GM10266 (cell line): ENCODE data around the gene AVEN.
A peak's percentile ranks its signal among the peaks of the same experiment; 100 is the strongest.

ENCODE experiments used
- DNase-seq: peaks from one replicate; pipeline ENCODE4 v3.0.0; 2012; ENCODE audit errors: extremely low spot score
- TF ChIP-seq, protein P1 (sequence below): IDR thresholded peaks from 2 replicates; pipeline ENCODE4 v1.5.1; 2012; ENCODE audit warnings: mild to moderate bottlenecking, low read depth; ENCODE audit not compliant: control insufficient read depth, insufficient read depth; ENCODE audit errors: missing control alignments

AVEN gene, protein sequence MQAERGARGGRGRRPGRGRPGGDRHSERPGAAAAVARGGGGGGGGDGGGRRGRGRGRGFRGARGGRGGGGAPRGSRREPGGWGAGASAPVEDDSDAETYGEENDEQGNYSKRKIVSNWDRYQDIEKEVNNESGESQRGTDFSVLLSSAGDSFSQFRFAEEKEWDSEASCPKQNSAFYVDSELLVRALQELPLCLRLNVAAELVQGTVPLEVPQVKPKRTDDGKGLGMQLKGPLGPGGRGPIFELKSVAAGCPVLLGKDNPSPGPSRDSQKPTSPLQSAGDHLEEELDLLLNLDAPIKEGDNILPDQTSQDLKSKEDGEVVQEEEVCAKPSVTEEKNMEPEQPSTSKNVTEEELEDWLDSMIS

DNA sequence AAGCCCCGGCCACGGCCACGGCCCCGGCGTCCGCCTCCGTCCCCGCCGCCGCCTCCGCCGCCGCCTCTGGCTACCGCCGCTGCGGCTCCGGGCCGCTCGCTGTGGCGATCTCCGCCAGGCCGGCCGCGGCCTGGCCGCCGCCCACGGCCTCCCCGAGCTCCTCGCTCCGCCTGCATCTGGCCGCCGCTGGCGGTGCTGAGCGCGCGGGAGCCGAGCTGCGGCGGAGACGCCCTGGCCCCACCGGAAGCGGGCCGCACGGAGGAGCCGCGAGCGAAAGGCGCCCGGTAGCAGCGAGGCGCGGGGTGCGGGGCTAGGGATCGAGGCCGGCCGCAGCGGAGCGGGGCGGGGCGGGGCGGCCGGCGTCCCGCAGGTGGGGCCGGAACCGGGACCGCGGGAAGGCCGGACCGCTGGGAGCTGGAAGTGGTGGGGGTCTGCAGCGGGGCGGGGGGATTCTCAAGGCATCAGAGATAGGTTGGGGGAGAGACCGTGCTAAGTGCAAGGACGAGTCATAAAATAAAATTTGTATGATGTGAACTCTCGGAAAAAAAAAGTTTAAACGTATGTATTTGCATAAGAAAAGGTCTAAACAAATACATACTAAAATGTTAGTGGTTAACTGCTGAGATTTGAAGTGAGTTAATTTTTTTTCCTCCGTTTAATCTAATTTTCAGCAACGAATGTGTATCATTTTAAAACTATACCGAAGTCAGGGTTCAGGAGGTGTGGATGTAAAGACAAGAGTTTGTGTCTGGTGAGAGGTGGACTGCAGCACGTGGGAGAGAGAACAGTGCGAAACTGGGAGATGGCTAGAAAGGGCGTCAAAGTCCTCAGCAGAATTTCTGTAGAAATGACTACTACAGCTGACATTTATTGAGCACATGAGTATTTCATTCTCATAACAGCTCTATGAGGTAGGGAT, at the start of gene AVEN:
AVEN (minus strand) TSS at position 334 of the 919 bp plus-strand sequence; CDS start at position 176, 158 bp downstream.
- peak; percentile 71 for DNase-seq
- TF ChIP-seq, protein P1, sequence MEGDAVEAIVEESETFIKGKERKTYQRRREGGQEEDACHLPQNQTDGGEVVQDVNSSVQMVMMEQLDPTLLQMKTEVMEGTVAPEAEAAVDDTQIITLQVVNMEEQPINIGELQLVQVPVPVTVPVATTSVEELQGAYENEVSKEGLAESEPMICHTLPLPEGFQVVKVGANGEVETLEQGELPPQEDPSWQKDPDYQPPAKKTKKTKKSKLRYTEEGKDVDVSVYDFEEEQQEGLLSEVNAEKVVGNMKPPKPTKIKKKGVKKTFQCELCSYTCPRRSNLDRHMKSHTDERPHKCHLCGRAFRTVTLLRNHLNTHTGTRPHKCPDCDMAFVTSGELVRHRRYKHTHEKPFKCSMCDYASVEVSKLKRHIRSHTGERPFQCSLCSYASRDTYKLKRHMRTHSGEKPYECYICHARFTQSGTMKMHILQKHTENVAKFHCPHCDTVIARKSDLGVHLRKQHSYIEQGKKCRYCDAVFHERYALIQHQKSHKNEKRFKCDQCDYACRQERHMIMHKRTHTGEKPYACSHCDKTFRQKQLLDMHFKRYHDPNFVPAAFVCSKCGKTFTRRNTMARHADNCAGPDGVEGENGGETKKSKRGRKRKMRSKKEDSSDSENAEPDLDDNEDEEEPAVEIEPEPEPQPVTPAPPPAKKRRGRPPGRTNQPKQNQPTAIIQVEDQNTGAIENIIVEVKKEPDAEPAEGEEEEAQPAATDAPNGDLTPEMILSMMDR, result no peak

DNA sequence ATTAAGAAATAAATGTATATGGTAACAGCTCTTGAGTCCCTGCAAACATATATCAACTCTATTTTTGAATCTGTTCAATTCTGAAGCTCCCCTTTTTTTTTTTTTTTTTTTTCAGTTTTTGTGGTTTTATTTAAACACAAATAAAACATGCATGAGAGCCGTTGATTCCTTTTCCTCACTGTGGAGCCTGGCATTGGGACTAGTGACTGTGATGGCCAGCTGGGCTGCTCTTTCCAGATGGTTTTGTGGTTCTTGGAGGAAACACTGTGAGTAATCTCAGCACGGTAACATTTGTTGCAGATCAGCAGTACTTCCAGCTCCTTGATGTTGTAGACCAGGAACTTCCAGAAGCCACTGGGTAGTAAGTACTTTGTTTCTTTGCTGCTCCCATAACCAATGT, 46.7 kb upstream of the AVEN start:
- DNase-seq, result no peak
- TF ChIP-seq, protein P1, result no peak

DNA sequence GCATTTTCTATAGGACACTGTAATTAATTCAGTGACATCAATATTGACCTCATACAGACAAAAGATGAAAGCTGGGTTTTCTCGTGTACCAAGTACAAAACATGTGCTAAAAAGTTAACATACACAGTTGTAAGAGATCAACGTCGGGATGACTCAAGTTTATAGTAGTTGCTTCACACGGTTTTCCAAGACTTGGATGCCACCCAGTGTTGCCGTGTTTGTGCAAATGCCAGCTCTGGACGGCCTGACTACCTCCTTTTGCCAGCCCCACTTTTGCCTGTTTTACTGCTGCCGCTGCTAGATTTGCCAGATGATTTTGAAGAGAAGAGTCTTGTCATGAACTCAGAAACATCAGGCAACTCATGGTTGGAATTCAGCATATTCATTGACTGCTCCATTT, 45.1 kb upstream of the AVEN start:
- TF ChIP-seq, protein P1, result no peak
- no peak for DNase-seq

DNA sequence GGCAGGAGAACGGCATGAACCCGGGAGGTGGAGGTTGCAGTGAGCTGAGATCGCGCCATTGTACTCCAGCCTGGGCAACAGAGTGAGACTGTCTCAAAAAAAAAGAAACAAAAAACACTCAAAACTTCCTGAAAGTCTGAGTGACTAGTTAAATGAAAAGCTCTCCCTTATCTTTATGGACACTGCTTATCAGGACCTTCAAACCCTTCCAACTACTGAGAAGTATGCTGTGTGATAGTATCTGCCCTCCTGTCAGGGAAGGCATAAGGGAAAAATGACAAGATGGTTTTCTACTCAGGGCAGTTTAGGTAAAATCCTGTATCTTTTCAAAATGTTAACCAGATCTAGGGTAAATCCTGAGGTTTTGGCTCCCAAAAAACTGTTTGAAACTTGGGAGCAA, 40.9 kb upstream of the AVEN start:
- TF ChIP-seq, protein P1, result no peak
- no peak for DNase-seq

DNA sequence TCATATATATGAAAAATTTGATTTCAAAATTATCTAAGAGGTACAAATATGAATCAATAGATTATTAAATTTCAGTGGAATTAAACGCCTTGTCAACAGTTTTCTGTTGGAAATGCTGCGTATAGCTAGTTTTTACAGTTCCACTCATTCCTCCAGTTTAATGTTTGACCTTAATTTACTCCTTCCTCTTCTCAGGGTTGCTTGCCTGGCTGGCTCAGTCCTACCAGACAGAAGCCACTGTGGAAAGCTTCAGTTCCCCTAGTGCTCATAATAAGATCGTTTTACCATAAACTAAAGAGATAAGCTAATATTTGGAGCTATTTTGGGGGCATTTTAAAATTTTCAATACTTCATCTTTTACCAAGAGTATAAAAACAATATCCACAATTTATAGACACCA, 39.9 kb upstream of the AVEN start:
- no peak for DNase-seq
- TF ChIP-seq, protein P1, result no peak

DNA sequence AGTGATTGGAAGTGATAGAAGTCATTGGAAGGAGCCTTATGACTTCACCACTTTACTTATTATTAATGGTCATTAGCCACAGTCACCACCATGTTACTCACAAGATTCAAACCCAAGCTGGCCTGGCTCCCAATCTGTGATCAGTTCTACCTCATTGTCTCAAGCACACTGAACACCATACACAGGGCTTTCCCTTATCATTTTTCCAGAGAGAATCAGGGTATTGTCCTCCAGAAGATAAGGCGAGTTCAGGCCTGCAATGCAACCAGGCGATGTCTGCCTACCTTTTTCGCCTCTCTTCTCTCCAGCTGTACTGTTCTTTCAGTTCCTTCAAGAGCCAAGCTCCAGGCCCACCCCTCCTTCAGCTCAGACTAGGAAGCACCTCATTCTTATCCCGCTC, 37.8 kb upstream of the AVEN start:
- TF ChIP-seq, protein P1, result no peak

DNA sequence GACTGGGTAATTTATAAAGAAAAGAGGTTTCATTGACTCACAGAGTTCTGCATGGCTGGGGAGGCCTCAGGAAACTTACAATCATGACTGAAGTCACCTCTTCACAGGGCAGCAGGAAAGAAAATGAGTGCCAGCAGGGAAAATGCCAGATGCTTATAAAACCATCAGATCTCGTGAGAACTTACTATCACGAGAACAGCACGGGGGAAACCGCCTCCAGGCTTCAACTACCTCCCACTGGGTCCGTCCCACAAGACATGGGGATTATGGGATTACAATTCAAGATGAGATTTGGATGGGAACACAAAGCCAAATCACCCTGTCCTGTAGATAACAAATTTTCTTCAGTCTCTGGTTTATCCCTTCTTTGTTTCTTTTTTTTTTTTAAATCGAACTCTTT, 31.0 kb upstream of the AVEN start:
- no peak for DNase-seq
- TF ChIP-seq, protein P1, result no peak

More for the DNA sequence above, 37.8 kb upstream of the AVEN start:
- no peak for DNase-seq
